NCI-H128 (cell line): ENCODE measurements around the gene ANKRD44.

Experiments used
- DNase-seq: peaks from one replicate; lab custom pipeline; 2025; ENCODE audit not compliant: unreplicated experiment; lab: John Stamatoyannopoulos, UW

ANKRD44 gene

DNA sequence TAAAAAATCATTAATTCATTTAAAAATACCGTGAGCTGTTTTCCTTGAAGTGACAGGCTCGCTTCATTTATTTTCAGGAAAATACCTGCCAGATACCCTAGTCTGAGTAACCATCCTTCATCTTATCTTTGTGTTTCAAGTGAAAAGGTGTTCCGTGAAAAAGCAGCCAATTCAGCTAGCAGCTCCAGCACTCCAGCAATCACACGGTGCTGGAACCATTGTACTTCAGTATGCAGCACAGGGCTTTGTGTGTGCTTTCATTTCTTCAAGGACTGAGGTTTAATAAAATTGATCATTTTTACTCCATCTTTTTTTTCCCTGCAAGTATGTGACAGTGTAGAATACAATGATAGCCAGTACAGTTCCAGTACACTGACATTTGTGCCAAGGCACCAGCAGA, 344.9 kb downstream of the ANKRD44 start:
- no peak for DNase-seq

DNA sequence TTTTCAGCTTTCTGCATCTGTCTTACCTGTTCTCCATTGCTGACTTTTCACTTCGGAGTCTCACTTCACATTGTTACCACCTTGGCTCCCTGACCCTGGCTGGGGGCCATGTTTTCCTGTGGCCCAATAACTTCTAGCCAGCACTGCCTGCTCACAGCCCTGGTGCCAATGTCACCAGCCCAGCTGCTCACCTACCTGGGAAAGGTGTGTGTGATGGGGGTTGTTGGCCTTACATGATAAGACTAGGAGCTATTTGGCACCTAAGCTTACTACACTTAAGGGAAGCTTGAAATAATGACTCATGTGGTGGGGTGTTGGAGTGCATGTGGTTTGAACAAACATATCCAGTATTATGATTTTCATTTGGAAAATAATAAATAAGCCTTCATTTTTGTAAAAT, 346.6 kb downstream of the ANKRD44 start:
- no peak for DNase-seq

DNA sequence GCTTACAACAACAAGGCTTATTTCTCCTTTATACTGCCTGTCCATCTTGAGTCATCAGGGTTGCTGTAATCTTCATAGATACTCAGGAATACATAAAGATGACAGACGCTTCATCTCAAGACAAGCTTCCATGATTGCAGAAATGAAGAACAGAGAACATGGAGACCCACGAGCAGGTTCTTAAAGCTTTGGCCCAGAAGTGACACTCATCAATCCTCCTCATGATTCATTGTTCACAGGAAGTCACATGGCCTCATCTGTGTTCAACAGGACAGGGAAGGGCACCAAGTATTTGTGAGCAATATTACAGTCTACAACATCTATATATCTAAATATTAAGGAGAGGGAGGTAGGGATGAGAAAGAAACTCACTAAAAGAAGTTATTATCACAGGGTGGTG, 347.5 kb downstream of the ANKRD44 start:
- DNase-seq, result no peak

DNA sequence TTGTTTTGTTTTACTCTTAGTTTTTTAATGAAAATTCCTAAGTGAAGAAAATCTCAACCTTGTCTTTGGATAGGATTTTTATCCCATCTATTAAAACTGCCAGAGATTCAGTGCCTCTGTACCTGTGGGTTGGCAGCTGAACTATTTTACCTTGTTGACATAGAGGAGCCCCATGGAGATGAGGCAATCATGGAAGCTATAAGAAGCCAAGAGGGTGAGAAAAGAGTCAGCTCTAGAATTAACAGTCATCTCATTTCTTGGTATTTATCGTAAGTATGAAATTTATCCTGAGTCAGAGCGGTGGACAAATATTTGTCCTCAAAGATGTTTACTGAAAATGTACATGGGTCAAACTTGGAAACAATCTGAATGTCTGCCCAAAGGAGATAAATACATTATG, 348.3 kb downstream of the ANKRD44 start:
- DNase-seq, result no peak

DNA sequence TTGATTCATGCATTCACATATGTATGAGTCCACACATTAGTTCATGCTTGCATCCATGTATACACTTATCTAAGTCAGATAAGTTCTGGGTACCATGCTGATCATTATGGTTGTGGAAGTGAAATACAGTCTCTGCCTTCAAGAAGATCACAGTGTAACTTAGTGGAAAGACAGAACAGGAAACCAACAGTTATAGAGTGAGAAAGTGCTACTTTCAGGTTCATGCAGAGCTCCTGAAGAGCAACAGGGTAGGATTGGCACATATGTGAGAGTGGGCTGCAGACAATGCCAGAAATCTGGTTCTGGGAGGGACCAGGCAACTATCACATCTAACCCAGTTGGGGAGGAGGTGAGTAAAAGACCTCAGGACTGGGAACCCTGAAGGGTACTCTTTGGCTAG, 348.7 kb downstream of the ANKRD44 start:
- DNase-seq, result no peak

DNA sequence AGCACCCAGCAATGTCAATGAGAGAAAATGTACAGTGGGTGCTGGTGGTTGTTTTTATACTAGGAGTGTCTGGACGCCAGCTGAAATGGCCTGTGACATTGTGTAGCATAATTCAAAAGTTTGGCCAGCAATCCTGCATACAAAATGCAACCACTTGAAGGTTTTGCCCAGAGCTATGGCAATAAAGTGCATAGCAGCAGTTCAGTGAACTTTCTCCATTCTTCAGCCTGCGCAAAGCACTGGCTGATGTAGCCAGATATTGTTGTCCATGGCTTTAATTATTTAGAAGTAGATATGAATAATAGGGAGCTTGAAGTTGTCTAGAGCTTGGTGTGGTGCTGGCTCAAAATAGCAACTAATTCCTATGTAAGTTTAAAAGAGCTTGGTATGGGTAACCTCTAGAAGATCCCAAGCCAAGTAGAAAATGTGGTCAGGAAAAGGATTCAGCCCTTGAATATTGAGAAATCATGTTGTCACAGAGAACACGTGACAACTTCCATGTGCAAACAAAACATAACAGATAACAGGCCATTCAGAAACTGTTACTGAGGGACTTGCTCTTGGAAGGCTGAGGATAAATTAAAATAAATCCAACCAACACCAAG, 350.7 kb downstream of the ANKRD44 start:
- DNase-seq, result no peak

DNA sequence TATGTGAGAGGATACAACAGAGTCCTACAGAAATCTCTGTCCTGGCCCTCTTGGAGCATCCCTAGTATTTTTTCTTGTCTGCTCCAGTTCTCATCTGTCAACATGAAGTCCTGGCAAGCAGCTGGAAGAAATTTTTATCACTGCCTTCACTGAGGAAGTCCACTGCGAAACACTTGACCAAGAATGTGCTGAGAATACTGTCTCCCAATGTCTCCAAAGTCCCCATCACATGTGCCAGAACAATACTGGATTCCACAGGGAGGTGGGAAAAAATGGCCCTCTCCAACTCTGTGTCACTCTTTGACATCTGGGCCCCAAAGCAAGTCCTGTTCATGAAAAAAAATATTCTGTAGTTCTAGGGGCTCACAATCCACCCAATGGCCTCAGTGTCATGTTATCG, 351.3 kb downstream of the ANKRD44 start:
- no peak for DNase-seq

DNA sequence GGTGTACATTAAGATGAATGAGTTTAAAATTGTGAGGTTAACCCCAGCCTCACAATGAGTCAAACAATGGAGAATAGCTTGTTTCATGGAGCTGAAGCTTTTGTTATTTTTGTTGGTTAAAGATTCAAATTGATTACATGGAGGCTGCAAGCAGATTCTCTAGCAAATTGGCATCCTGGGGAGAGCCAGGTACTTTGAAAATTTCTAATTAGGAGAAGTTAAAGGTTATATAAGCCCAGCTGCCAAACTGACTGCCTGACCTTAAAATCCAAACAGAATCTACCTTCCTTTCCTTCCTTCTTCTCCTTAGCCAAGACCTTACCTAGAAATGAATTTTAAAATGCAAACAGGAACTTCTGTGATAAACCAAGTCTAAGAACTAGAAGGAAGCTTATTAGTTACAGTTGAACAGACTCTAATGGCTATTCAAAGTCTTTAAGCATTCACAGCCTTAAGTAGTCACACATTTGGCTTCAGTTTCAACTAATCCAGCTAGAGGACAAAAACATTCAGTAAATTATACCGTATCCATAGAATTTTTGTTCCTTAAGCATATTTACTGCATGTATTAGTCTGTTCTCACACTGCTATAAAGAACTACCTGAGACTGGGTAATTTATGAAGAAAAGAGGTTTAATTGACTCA, 352.6 kb downstream of the ANKRD44 start:
- no peak for DNase-seq

DNA sequence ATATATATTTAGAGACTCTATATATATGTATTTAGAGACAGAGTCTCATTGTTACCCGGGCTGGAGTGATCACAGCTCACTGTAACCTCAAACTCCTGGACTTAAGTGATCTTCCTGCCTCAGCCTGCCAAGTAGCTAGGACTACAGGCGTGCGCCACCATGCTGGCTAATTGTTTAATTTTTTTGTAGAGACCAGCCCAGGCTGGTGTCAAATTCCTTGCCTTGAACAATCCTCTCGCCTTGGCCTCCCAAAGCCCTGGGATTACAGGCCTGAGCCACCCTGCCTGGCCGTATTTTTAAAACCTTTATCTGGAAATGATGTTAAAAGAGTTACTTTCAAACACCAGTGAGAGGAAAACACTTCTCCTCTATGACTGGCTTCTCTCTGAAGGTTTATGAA, 353.1 kb downstream of the ANKRD44 start:
- DNase-seq, result no peak

DNA sequence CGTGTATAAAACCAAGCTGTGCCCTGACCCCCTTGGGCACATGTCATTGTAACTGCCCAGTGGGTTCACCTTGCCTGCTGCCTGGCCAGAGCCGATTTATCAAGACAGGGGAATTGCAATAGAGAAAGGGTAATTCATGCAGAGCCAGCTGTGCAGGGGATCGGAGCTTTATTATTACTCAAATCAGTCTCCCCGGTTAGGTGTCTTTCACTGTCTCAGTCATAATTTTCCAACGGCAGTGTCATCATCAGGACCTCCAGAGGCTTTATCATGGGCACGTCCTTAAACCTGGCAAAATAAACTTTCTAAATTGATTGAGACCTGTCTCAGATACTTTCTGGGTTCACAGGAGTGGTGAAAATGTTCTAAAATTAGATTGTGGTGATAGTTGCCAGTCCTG, 354.5 kb downstream of the ANKRD44 start:
- no peak for DNase-seq

DNA sequence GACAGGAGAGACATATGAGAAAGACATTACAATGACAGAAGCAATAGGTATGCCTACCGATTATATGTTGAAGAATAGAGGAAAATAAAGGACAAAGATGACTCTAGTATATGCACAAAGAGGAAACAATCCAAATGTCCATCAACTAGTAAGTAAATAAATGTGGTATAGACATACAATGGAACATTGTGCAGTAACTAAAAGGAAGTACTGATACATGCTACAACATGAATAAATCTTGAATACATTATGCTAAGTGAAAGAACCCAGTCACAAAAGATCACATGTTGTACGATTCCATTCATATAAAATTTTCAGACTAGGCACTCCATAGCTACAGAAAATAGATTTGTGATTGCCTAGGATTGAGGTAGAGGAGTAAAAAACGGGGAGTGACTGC, 355.5 kb downstream of the ANKRD44 start:
- DNase-seq, result no peak

DNA sequence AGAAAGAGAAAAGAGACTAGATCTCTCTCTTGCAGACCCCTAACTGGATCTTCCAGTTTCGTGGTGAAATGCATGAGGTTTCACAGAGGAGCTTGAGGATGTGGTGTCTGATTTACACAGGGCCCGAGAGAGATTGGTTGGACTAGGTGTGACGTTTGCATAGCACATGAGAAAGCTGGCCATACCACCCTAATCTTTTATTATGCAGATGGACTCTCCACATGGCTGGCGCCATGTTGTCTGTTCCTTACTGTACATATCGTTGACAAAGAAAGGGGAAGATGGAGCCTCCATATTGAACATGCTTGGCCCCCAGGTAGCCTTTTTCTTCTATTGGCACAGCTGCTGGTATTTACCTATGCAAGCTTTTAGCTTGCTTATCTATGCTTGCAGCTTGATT, 356.6 kb downstream of the ANKRD44 start:
- DNase-seq, result no peak

DNA sequence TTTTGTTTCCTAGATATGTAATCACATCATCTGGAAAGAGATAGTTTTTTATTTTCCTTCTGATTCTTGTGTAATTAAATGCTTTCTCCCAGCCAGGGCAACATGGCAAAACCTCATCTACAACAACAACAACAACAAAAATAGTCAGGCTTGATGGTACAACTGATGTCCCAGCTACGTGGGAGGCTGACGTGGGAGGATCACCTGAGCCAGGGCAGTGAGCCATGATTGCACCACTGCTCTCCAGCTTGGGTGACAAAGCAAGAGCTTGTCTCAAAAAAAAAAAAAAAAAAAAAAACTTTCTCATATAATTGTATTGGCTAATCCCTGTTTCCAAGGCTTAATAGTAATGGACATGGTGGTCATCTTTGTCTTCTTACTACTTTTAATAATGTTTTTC, 357.6 kb downstream of the ANKRD44 start:
- no peak for DNase-seq

DNA sequence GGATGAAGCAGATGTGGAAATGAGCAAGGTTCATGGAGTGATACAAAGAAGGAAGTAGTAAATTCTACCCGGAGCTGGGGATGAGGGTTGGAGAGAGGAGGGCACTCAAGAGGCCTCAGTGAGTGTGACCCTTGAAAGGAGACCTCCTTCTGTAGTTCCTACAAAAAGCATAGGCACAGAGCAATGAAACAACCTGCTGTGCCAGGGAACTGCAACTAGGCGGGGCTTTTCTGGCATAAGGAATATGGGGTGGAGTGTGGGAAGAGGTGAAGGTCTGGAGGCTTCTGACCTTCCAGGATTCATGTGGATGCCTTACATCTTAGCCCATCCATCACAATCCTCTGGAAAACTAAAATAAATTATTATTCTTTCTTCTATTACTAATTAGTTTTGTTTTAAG, 358.6 kb downstream of the ANKRD44 start:
- no peak for DNase-seq

DNA sequence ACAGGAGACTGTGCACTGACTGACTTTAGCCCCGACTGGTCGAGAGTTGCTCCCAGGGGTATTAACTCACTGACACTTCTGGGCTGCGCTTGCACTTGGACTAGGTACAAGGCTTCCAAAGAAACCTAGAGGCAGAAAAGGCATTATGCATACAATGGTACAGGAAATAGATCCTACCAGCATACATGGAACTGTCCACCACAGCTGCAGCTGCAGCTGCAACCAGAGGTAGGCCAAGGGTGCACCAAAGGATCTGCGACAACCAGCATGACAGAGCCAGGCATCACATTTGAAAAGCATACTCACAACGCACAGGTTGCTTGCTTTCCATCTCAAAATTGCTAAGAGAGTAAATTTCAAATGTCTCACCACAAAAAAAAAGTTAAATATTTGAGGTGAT, 361.5 kb downstream of the ANKRD44 start:
- no peak for DNase-seq

DNA sequence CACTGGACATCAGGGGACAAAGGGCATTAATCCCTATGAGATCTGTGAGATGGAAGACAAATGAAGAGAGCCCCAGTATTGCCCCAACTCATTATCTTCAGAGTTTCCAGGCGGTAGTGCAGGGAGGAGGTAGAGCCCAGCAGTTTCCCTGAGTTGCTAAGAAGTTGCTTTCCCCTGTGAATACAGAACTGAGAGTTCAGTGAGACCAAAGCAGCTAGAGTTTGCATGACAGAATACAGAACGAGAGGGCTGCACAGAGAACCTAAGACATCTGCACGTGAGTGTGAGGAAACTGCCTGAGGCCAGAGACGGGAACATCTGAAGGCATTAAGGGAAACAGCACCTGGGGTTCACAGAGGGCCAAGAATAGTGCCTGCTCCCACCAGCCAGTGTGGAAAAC, 366.0 kb downstream of the ANKRD44 start:
- DNase-seq, result no peak

DNA sequence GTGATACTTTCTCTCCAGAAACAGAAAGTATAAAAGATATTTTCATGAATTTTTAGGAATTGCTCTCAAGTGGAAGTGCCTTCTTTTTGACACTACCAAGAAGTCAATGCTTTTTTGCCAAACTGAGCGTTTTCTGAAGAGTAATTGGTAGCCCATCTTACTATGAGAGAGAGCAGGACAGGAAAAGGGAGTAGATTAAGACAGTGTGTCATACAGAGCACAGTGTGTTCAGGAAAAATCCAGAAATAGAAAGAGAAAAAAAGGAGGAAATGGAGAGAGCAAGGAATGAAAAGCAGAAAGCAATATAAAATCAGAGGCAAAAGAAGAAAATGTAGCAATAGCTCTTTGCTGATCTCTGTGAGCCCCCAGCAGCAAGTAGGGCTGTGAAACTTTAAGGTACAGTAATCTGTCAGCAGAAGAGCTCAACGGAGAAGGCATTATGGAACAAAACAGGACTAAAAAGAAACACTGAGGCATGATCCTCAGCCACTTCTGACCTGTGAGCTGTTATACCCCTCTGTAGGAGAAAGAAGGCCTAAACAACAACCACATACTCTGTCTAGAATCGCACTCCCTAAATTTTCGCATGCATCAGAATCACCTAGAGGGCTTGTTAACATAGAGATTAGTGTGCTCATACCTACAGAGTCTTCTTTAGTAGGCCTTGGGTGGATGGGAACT, 369.0 kb downstream of the ANKRD44 start:
- DNase-seq, result no peak

DNA sequence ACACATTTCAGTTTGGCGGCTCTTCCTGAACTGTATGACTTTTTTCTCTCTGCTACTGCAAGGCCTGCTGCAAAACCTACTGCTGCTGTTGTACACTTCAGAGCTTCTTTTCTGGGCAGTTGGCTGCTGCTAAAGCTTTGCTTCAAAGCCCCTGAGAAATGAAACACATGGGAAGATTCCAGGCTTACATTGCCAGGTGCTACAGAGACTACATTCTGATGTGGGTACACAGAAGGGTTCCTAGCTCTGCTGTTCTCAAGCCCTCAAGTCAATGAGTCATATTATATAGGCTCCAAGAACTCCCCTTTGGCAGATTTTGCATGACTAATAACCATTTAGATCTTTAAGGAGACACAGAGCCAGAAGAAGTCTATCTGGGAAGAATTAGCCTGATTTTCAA, 371.2 kb downstream of the ANKRD44 start:
- DNase-seq, result no peak
